Measurements from ENCODE around the gene DUSP8.
"Not testable (repeated sequence)": the region's sequence is repeated elsewhere in the genome, so short reads cannot be mapped to it uniquely, and the experiment has no call there.

DUSP8 gene

DNA sequence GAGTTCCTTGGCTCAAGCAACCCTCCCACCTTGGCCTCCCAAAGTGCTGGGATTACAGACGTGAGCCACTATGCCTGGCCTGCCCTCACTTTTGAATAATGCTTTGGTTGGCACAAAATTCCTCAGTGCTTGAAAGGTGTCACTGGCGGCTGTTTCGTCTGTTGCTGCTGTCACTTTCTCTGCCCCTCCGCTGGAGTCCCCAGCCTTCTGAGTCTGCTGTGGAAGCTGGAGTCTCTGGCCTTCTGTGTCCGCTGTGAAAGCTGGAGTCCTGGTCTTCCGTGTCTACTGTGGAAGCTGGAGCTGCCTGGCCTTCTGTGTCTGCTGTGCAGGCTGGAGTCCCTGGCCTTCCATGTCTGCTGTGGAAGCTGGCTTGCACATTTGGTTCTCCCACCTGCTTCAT, 17.9 kb upstream of the DUSP8 start:
- intact Hi-C loops (cut with DNase I), result no loop called here
- no peak for DNase-seq

GRCh38 chr11:1589191-1589963, 17.3 kb upstream of the DUSP8 start:
- peak in 1 of 42 donors; percentile 10 for DNase-seq
- intact Hi-C loops (cut with DNase I), result not testable (repeated sequence)

DNA sequence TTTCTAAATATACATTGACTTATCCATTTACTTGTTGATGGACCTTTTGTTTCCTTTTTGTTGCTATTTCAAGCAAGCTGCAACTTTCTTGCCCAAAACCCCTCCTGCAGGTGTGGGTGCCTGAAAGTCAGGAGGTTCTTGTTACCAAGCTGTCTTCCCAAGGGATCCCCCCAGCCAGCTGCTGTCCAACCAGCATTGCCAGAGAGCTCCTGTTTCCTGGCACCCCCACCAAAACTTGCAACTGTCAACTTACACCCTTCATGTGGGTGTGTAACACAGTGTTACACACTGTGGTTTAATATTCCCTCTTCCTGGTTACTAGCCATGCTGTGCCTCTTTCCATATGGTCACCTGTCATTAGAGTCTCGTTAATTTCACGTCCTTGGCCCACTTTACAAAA, 14.6 kb upstream of the DUSP8 start:
- no peak for DNase-seq
- intact Hi-C loops (cut with DNase I), result no loop called here

GRCh38 chr11:1584661-1585370, 12.7 kb upstream of the DUSP8 start, which contains the start of gene KRTAP5-1:
KRTAP5-1 (minus strand) TSS chr11:1585283; CDS start chr11:1585249, 34 bp downstream.
- intact Hi-C loops (cut with DNase I); DNase-seq: not testable (repeated sequence)

DNA sequence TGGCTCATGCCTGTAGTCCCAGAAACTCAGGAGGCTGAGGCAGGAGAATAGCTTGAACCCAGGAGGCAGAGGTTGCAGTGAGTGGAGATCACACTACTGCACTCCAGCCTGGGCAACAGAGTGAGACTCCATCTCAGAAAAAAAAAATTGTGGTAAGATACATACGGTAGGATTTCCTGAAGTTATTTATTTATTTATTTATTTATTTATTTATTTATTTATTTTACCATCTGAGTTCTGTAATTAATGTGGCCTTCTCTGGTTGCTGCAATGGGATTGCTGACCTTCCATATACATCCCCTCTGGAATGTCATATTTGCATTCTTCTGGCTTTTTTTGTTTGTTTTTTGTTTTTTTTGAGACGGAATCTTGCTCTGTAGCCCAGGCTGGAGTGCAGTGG, 10.8 kb upstream of the DUSP8 start:
- DNase-seq; intact Hi-C loops (cut with DNase I): not testable (repeated sequence)

DNA sequence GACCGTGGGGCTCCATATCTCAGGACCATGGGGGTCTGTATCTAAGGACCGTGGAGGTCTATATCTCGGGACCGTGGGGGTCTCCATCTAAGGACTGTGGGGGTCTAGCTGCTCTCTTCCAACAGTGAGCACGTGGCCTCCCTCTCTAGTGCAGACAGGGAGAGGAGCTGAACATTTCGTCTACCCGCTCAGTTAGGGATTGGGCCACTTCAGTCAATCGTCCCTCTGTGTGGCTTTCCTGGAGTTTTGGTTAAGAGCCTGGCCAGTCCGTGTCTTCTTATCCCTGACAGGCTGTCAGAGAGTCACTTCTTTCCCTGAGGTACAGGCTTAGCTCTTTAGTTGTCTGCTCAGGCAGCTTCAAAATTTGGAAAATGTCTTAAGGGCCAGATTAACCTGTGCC, 9.9 kb upstream of the DUSP8 start:
- intact Hi-C loops (cut with DNase I), result no loop called here
- no peak for DNase-seq

- intact Hi-C loops (cut with DNase I), result no loop called here
- DNase-seq, result no peak
Observed at GRCh38 chr11:1576825-1577224, 4.8 kb upstream of the DUSP8 start.

GRCh38 chr11:1575756-1576155, 3.7 kb upstream of the DUSP8 start:
- not testable (repeated sequence) for DNase-seq
- intact Hi-C loops (cut with DNase I), result loop anchor here (2.0 kb wide), 1 partner anchor 31 kb away; no protein-coding TSS in a partner anchor

DNA sequence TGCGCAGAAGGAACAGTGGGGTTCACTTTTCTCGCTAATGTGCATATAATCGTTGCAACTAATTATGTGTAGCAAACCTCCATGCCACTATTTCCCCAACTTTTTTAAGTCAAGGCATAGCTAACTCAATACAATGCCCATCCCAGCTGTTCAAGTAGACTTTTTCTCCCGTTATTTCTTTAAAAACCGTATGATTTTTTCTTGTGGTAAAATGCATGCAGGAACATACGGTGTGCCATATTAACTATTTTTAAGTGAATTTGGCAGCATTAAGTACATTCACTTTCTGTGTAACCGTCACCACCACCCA, 2.8 kb upstream of the DUSP8 start:
- no peak for DNase-seq
- intact Hi-C loops (cut with DNase I), result loop anchor here (2.0 kb wide), 1 partner anchor 30 kb away; no protein-coding TSS in a partner anchor

DNA sequence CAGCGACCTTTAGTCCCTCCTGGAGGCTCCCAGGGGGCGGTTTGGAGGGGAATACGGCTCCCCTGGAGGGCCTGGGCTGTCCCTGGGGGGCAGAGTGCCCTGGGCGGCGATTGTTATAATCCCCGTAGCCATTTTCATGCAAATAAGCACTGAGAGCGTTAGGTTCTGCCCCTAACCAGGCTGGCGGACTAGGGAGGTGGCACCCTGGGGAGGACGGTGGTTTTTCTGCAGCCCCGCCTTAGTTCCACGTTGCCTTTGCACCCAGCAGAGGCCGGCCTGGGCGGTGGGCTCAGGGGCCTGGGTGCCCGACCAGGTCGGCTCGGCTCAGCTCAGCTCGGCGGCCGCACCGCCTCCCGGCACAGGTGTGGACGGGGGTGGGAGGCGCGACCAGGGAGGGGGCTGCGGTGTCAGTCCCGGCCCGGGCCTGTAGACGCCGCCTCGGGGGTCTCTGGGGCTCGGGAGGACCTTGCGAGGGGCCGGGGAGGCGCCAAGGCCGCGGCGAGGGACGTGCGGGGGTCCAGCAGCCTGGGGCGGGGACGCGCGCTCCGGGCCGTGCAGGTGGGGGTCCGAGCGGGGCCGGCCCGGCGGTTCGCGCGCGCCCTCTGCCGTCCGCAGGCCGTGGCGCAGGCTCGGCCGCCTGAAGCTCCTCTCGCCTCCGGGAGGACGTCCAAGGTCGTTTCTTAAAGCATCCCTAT, 2.3 kb upstream of the DUSP8 start:
- DNase-seq, result peak in 36 of 42 donors; percentile 54 to 87 (median 73)
- intact Hi-C loops (cut with DNase I), result loop anchor here (2.0 kb wide), 1 partner anchor 30 kb away; no protein-coding TSS in a partner anchor

DNA sequence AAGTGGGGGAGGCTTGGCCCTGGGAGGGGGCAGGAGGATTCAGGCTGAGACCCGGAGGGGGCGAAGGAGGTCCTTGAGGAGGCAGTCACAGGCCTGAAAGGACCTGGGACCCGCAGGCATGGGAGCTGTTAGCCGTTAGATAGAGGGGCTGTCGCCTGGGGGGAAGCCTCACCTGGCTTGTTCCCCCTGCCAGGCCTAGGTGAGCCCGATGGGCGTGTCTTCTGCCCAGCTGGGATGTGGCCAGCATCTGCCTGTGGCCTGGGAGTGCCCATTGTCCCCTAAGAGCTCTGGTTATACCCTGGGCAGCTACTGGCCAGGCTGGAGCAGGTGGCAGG, 1.8 kb upstream of the DUSP8 start:
- intact Hi-C loops (cut with DNase I), result loop anchor here (2.0 kb wide), 1 partner anchor 29 kb away; no protein-coding TSS in a partner anchor
- DNase-seq, result peak in 4 of 42 donors; percentile 19 to 30 (median 26)

GRCh38 chr11:1573077-1573902, 1.2 kb upstream of the DUSP8 start:
- DNase-seq, result peak in 15 of 42 donors; percentile 26 to 70 (median 53)
- intact Hi-C loops (cut with DNase I), result no loop called here

GRCh38 chr11:1571760-1572196, 293 bp downstream of the DUSP8 start:
- intact Hi-C loops (cut with DNase I), result no loop called here

GRCh38 chr11:1570896-1571759, 943 bp downstream of the DUSP8 start:
- peak in 19 of 42 donors; percentile 30 to 78 (median 60) for DNase-seq
- intact Hi-C loops (cut with DNase I), result no loop called here

More at GRCh38 chr11:1571760-1572196, 293 bp downstream of the DUSP8 start:
- peak in 1 of 42 donors; percentile 18 for DNase-seq

GRCh38 chr11:1570531-1570895, 1.6 kb downstream of the DUSP8 start:
- intact Hi-C loops (cut with DNase I), result no loop called here
- DNase-seq, result no peak

DNA sequence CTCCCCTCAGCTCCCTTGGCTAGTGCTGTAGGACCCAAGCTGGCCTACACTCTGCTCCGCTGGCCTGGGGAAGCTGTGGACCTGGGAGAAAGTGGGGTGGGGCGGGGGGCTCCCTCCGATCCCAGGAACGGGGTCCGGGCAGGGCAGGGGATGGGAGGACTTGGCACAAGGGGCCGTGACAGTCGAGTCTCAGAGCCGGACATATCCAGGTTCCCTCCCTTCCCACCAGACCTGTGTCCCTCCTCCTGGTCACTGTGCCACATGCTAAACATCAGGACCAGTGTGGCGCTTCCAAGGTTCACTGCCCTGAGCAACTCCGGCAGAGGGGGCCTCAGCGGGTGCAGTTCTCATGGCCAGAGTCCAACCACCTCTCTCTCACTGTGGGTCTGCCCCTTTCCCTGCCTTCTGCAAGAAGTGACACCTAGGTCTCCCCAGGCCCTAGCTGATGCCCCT, 2.0 kb downstream of the DUSP8 start:
- DNase-seq, result peak in 3 of 42 donors; percentile 7 to 14 (median 12)
- intact Hi-C loops (cut with DNase I), result no loop called here

DNA sequence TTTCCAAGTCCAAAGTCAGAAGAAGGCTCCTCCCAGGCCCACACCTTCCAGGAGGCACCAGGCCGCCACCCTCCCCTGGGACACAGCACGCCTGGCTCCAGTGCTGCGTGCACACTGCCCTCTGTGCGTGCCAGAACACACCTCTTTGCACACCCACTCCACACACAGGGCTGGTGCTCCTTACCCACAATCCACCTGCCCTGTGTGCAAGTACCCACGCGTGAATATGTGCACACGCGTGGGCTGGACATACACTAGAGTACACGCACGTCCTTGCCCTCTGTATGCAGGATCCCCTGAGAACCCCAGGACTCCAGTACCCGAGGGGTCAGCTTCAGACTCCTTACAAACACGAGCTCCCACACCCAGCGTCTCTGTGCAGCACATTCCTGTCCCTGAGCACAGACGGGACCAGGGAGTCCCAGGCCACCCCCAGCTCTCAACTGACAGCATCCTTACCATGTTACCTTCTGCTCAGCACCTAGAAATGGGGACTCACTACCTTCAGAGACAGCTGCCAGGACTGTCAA, 2.8 kb downstream of the DUSP8 start:
- peak in 10 of 42 donors; percentile 33 to 71 (median 54) for DNase-seq
- intact Hi-C loops (cut with DNase I), result no loop called here

Measured in head of caudate nucleus (tissue), 42 donors.